ENCODE measurements around the gene ZNF792. TPM values are rescaled to one million over a fixed set of nuclear protein-coding genes. Genes with fewer than 3 reads are reported as not detected.
A peak's percentile ranks its signal among the peaks of the same experiment; 100 is the strongest.
"Not testable (repeated sequence)": the region's sequence is repeated elsewhere in the genome, so short reads cannot be mapped to it uniquely, and the experiment has no call there.

ZNF792 gene
- total RNA-seq, 1 experiment from 2014 or later, result 15.4 TPM

DNA sequence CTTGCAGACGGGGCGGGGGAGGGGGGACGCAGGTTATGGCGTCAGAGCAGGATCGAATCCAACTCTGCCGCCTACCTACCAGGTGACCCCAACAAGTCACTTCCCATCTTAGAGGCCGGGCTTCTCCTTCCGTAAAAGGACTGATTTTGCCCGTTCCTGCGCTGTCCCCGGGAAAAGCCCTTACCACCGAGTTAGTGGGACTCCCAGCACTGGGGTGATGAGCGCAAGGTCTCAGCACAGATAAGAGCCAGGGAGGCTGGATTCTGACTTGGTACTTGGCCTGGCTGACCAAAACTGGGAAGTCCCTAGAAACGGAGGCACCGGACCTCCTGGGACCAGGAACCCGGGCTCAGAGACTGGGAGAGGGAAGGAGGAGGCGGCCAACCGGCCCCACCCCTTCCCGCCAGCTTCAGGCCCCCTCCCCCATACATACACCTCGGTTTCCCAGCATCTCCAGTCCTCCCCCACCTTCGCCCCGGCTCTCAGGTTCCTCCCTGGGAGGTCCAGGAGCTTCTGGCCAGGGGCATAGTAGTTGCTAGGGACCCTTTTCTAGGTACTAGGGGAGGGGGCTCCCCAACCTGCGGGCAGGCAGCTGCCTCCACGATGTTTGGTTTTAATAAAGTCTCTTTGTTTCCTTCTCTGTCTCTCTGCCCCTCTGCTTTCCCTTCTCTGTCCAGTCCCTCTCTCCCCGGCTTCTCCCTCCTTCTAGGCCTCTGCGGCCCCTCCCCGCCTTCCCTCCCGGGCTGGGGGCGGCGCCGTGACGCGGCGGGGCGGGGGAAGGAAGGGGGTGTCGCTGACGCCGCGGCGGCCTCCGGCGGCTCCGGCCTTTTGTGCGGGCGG, 35.7 kb upstream of the ZNF792 start, which contains the start of gene GRAMD1A:
Gene GRAMD1A, plus strand, starts transcription at position 826 of the 840 bp plus-strand sequence. CDS start 156 bp downstream, outside the sequence.
- Histone ChIP-seq H3K4me3 (ENCODE audit: low read depth, low read length, poor library complexity, severe bottlenecking) (peak within 1 kb of the TSS; percentile 89), H3K36me3 (ENCODE audit: insufficient read depth, low read length, poor library complexity, severe bottlenecking) (peaks cover 16% of the 10 kb centered on the region), H3K27ac (ENCODE audit: low read depth, low read length, poor library complexity, severe bottlenecking) (peak within 1 kb of the TSS; percentile 82), H3K27me3 (replicated peaks; ENCODE audit: insufficient read depth, low read depth, low read length, poor library complexity) (no peaks in the 10 kb centered on the region), H3K9me3 (ENCODE audit: low read depth, low read length, poor library complexity, severe bottlenecking) (no peaks in the 10 kb centered on the region), H3K4me1 (ENCODE audit: insufficient read depth, low read length, poor library complexity, severe bottlenecking) (peaks cover 16% of the 10 kb centered on the region)
- ChIA-PET POLR2A (ENCODE audit: low non-redundant PET) (no interaction called here), CTCF (interaction anchor here (0.7 kb wide), 1 partner anchor 65 kb away, joined by 10 read pairs; no protein-coding TSS in a partner anchor)
- intact Hi-C loops (cut with micrococcal nuclease; ENCODE audit: unreplicated experiment), result no loop called here
- TF ChIP-seq, protein P1, sequence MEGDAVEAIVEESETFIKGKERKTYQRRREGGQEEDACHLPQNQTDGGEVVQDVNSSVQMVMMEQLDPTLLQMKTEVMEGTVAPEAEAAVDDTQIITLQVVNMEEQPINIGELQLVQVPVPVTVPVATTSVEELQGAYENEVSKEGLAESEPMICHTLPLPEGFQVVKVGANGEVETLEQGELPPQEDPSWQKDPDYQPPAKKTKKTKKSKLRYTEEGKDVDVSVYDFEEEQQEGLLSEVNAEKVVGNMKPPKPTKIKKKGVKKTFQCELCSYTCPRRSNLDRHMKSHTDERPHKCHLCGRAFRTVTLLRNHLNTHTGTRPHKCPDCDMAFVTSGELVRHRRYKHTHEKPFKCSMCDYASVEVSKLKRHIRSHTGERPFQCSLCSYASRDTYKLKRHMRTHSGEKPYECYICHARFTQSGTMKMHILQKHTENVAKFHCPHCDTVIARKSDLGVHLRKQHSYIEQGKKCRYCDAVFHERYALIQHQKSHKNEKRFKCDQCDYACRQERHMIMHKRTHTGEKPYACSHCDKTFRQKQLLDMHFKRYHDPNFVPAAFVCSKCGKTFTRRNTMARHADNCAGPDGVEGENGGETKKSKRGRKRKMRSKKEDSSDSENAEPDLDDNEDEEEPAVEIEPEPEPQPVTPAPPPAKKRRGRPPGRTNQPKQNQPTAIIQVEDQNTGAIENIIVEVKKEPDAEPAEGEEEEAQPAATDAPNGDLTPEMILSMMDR (conservative IDR thresholded peaks at IDR 0.05; ENCODE audit: low read depth, low read length), result no peak
- no peak for TF ChIP-seq EZH2 (IDR thresholded peaks at IDR 0.05; ENCODE audit: borderline replicate concordance, low read depth, low read length, poor library complexity, severe bottlenecking)
- TSS peak; percentile 90 for BruUV-seq (replicated peaks)
- DNase-seq (ENCODE audit: low spot score), result peak; percentile 88

DNA sequence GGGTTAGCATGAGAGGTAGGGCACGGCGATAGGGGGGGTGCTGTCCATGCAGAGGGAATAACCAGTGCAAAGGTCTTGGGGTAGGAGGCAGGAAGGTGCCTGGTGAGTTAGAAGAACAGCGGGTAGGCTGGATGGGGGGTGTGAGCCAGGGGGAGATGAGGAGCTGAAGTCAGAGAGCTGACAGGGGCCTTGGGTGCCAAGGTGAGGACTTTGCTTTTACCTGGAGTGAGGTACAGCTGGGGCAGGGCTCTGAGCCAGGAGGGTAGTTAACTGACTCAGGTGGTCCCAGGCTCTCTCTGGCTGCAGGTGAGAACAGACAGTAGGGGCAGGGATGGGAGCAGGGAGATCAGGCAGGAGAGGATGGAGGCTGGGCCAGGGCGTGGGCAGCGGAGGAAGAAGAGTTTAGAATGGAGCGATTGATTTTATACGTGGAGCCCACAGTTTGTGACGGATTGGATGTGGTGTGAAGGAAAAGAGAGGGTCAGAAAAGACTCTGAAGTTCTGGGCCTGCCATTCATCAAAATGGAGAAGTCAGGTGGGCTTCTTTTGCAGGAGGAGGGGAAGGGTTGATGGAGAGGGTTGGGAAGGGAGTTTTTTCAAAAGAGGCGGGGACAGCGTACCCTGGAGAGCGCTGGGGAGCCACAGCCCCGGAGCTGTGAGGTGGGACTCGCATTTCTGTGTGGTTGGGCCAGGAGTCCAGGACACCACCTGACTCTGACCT, 34.9 kb upstream of the ZNF792 start:
- CTCF ChIA-PET, result interaction anchor here (0.7 kb wide), 1 partner anchor 65 kb away, joined by 10 read pairs; no protein-coding TSS in a partner anchor

DNA sequence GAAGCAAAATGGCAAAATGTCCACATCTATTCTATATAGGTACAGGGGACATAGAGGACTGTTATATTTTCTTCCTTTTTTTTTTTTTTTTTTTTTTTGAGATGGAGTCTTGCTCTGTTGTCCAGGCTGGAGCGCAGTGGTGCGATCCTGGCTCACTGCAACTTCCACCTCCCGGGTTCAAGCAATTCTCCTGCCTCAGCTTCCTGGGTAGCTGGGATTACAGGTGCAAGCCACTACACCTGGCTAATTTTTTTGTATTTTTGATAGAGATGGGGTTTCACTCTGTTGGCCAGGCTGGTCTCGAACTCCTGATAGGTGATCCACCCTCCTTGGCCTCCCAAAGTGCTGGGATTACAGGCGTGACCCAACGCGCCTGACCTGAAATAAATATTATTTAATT, 34.2 kb upstream of the ZNF792 start:
- intact Hi-C loops (cut with micrococcal nuclease; ENCODE audit: unreplicated experiment); H3K27me3 ChIP-seq (replicated peaks; ENCODE audit: insufficient read depth, low read depth, low read length, poor library complexity); CTCF ChIA-PET; H3K9me3 ChIP-seq (ENCODE audit: low read depth, low read length, poor library complexity, severe bottlenecking); H3K4me3 ChIP-seq (ENCODE audit: low read depth, low read length, poor library complexity, severe bottlenecking); POLR2A ChIA-PET (ENCODE audit: low non-redundant PET); BruUV-seq (replicated peaks); H3K27ac ChIP-seq (ENCODE audit: low read depth, low read length, poor library complexity, severe bottlenecking); DNase-seq (ENCODE audit: low spot score): not testable (repeated sequence)
- H3K36me3 ChIP-seq (ENCODE audit: insufficient read depth, low read length, poor library complexity, severe bottlenecking), result peaks cover 12% of the 10 kb centered on the region
- H3K4me1 ChIP-seq (ENCODE audit: insufficient read depth, low read length, poor library complexity, severe bottlenecking), result peaks cover 16% of the 10 kb centered on the region

More for the DNA sequence above, 34.9 kb upstream of the ZNF792 start:
- BruUV-seq (replicated peaks), result no TSS peak
- H3K27ac ChIP-seq (ENCODE audit: low read depth, low read length, poor library complexity, severe bottlenecking), result no peak overlapping the region
- no peaks in the 10 kb centered on the region for H3K9me3 ChIP-seq (ENCODE audit: low read depth, low read length, poor library complexity, severe bottlenecking)
- no peaks in the 10 kb centered on the region for H3K27me3 ChIP-seq (replicated peaks; ENCODE audit: insufficient read depth, low read depth, low read length, poor library complexity)
- no peak for DNase-seq (ENCODE audit: low spot score)
- H3K4me1 ChIP-seq (ENCODE audit: insufficient read depth, low read length, poor library complexity, severe bottlenecking), result peaks cover 16% of the 10 kb centered on the region
- intact Hi-C loops (cut with micrococcal nuclease; ENCODE audit: unreplicated experiment), result no loop called here
- H3K36me3 ChIP-seq (ENCODE audit: insufficient read depth, low read length, poor library complexity, severe bottlenecking), result peaks cover 12% of the 10 kb centered on the region
- H3K4me3 ChIP-seq (ENCODE audit: low read depth, low read length, poor library complexity, severe bottlenecking), result no peak overlapping the region
- TF ChIP-seq EZH2 (IDR thresholded peaks at IDR 0.05; ENCODE audit: borderline replicate concordance, low read depth, low read length, poor library complexity, severe bottlenecking), result no peak
- TF ChIP-seq, protein P1 (conservative IDR thresholded peaks at IDR 0.05; ENCODE audit: low read depth, low read length), result no peak
- POLR2A ChIA-PET (ENCODE audit: low non-redundant PET), result no interaction called here

All from A673 (cell line).